ENCODE measurements around the gene RPRD1A.

RPRD1A gene

GRCh38 chr18:36023336-36023735 is 44.0 kb downstream of the RPRD1A start:
- POLR2A ChIA-PET, result no interaction called here
- CTCF ChIA-PET, result interaction anchor here (0.6 to 4.0 kb wide), 3 partner anchors 72 to 272 kb away, joined by 3 to 18 read pairs (median 4); no protein-coding TSS in a partner anchor
- H3K27me3 ChIP-seq (replicated peaks in 2 of 5; ENCODE audit: control insufficient read depth in 4 of 5, insufficient read depth in 5 of 5, low read length in 4 of 5), result no peaks in the 10 kb centered on the region
- no peak overlapping the region for H3K27ac ChIP-seq (ENCODE audit: insufficient read depth in 1 of 2, low read depth in 1 of 2, low read length in 2 of 2, poor library complexity in 1 of 2, severe bottlenecking in 2 of 2)
- no peaks in the 10 kb centered on the region for H3K9me3 ChIP-seq (ENCODE audit: control extremely low read depth in 1 of 5, control insufficient read depth in 4 of 5, insufficient read depth in 2 of 5, low read depth in 1 of 5, low read length in 4 of 5)
- peaks cover 0 to 7% (median 2%) of the 10 kb centered on the region in 4 experiments for H3K4me1 ChIP-seq (ENCODE audit: control extremely low read depth in 1 of 4, control insufficient read depth in 4 of 4, insufficient read depth in 4 of 4, low read length in 3 of 4)
- no peak for DNase-seq
- peaks cover 5 to 24% (median 13%) of the 10 kb centered on the region in 4 experiments for H3K36me3 ChIP-seq (ENCODE audit: control insufficient read depth in 4 of 4, insufficient read depth in 4 of 4, low read length in 3 of 4)
- WGBS (ENCODE audit: insufficient coverage), result no CpG with 5 or more reads among the region's 1 CpG
- H3K4me3 ChIP-seq (ENCODE audit: control insufficient read depth in 1 of 7, extremely low read depth in 1 of 7, insufficient read depth in 4 of 7, low read depth in 2 of 7, low read length in 6 of 7), result no peak overlapping the region

- POLR2A ChIA-PET, result no interaction called here
- CTCF ChIA-PET, result interaction anchor here (3.8 kb wide), 1 partner anchor 11 kb away, joined by 12 read pairs; no protein-coding TSS in a partner anchor
- H3K36me3 ChIP-seq (ENCODE audit: control insufficient read depth in 4 of 4, insufficient read depth in 4 of 4, low read length in 3 of 4), result peaks cover 0 to 5% (median 1%) of the 10 kb centered on the region in 4 experiments
- no peak overlapping the region for H3K4me3 ChIP-seq (ENCODE audit: control insufficient read depth in 1 of 7, extremely low read depth in 1 of 7, insufficient read depth in 4 of 7, low read depth in 2 of 7, low read length in 6 of 7)
- H3K9me3 ChIP-seq (ENCODE audit: control extremely low read depth in 1 of 5, control insufficient read depth in 4 of 5, insufficient read depth in 2 of 5, low read depth in 1 of 5, low read length in 4 of 5), result no peaks in the 10 kb centered on the region
- peaks cover 0 to 4% (median under 1%) of the 10 kb centered on the region in 4 experiments for H3K4me1 ChIP-seq (ENCODE audit: control extremely low read depth in 1 of 4, control insufficient read depth in 4 of 4, insufficient read depth in 4 of 4, low read length in 3 of 4)
- WGBS (ENCODE audit: insufficient coverage), result 100% methylated on average over 1 of the region's 3 CpGs
- no peaks in the 10 kb centered on the region for H3K27me3 ChIP-seq (replicated peaks in 2 of 5; ENCODE audit: control insufficient read depth in 4 of 5, insufficient read depth in 5 of 5, low read length in 4 of 5)
- no peak overlapping the region for H3K27ac ChIP-seq (ENCODE audit: insufficient read depth in 1 of 2, low read depth in 1 of 2, low read length in 2 of 2, poor library complexity in 1 of 2, severe bottlenecking in 2 of 2)
- no peak for DNase-seq
Measured at GRCh38 chr18:36020174-36020711, 47.1 kb downstream of the RPRD1A start.

GRCh38 chr18:36017232-36017631 is 50.1 kb downstream of the RPRD1A start:
- Histone ChIP-seq H3K27ac (ENCODE audit: insufficient read depth in 1 of 2, low read depth in 1 of 2, low read length in 2 of 2, poor library complexity in 1 of 2, severe bottlenecking in 2 of 2) (no peak overlapping the region), H3K4me3 (ENCODE audit: control insufficient read depth in 1 of 7, extremely low read depth in 1 of 7, insufficient read depth in 4 of 7, low read depth in 2 of 7, low read length in 6 of 7) (no peak overlapping the region), H3K9me3 (ENCODE audit: control extremely low read depth in 1 of 5, control insufficient read depth in 4 of 5, insufficient read depth in 2 of 5, low read depth in 1 of 5, low read length in 4 of 5) (no peaks in the 10 kb centered on the region), H3K27me3 (replicated peaks in 2 of 5; ENCODE audit: control insufficient read depth in 4 of 5, insufficient read depth in 5 of 5, low read length in 4 of 5) (no peaks in the 10 kb centered on the region), H3K36me3 (ENCODE audit: control insufficient read depth in 4 of 4, insufficient read depth in 4 of 4, low read length in 3 of 4) (no peaks in the 10 kb centered on the region), H3K4me1 (ENCODE audit: control extremely low read depth in 1 of 4, control insufficient read depth in 4 of 4, insufficient read depth in 4 of 4, low read length in 3 of 4) (no peaks in the 10 kb centered on the region)
- 90% methylated on average over 2 of the region's 2 CpGs for WGBS (ENCODE audit: insufficient coverage)
- POLR2A ChIA-PET, result no interaction called here
- no peak for DNase-seq
- CTCF ChIA-PET, result interaction anchor here (1.0 to 3.8 kb wide), 15 partner anchors 10 to 397 kb away, joined by 3 to 26 read pairs (median 5); partner anchors contain the start of genes ELP2 and FHOD3

GRCh38 chr18:36015629-36016028 is 51.7 kb downstream of the RPRD1A start:
- H3K9me3 ChIP-seq (ENCODE audit: control extremely low read depth in 1 of 5, control insufficient read depth in 4 of 5, insufficient read depth in 2 of 5, low read depth in 1 of 5, low read length in 4 of 5), result no peaks in the 10 kb centered on the region
- no peaks in the 10 kb centered on the region for H3K4me1 ChIP-seq (ENCODE audit: control extremely low read depth in 1 of 4, control insufficient read depth in 4 of 4, insufficient read depth in 4 of 4, low read length in 3 of 4)
- ChIA-PET CTCF (interaction anchor here (1.1 to 3.6 kb wide), 2 partner anchors 30 to 265 kb away, joined by 3 to 15 read pairs; no protein-coding TSS in a partner anchor), POLR2A (no interaction called here)
- no peaks in the 10 kb centered on the region for H3K27me3 ChIP-seq (replicated peaks in 2 of 5; ENCODE audit: control insufficient read depth in 4 of 5, insufficient read depth in 5 of 5, low read length in 4 of 5)
- H3K27ac ChIP-seq (ENCODE audit: insufficient read depth in 1 of 2, low read depth in 1 of 2, low read length in 2 of 2, poor library complexity in 1 of 2, severe bottlenecking in 2 of 2), result no peak overlapping the region
- no peaks in the 10 kb centered on the region for H3K36me3 ChIP-seq (ENCODE audit: control insufficient read depth in 4 of 4, insufficient read depth in 4 of 4, low read length in 3 of 4)
- no peak overlapping the region for H3K4me3 ChIP-seq (ENCODE audit: control insufficient read depth in 1 of 7, extremely low read depth in 1 of 7, insufficient read depth in 4 of 7, low read depth in 2 of 7, low read length in 6 of 7)
- 92% methylated on average over 3 of the region's 3 CpGs for WGBS (ENCODE audit: insufficient coverage)
- no peak for DNase-seq

GRCh38 chr18:36012891-36013290 is 54.5 kb downstream of the RPRD1A start:
- CTCF ChIA-PET, result no interaction called here
- H3K27me3 ChIP-seq (replicated peaks in 2 of 5; ENCODE audit: control insufficient read depth in 4 of 5, insufficient read depth in 5 of 5, low read length in 4 of 5), result no peaks in the 10 kb centered on the region
- H3K9me3 ChIP-seq (ENCODE audit: control extremely low read depth in 1 of 5, control insufficient read depth in 4 of 5, insufficient read depth in 2 of 5, low read depth in 1 of 5, low read length in 4 of 5), result no peaks in the 10 kb centered on the region
- 100% methylated on average over 1 of the region's 2 CpGs for WGBS (ENCODE audit: insufficient coverage)
- H3K4me1 ChIP-seq (ENCODE audit: control extremely low read depth in 1 of 4, control insufficient read depth in 4 of 4, insufficient read depth in 4 of 4, low read length in 3 of 4), result no peaks in the 10 kb centered on the region
- H3K27ac ChIP-seq (ENCODE audit: insufficient read depth in 1 of 2, low read depth in 1 of 2, low read length in 2 of 2, poor library complexity in 1 of 2, severe bottlenecking in 2 of 2), result no peak overlapping the region
- H3K36me3 ChIP-seq (ENCODE audit: control insufficient read depth in 4 of 4, insufficient read depth in 4 of 4, low read length in 3 of 4), result no peaks in the 10 kb centered on the region
- H3K4me3 ChIP-seq (ENCODE audit: control insufficient read depth in 1 of 7, extremely low read depth in 1 of 7, insufficient read depth in 4 of 7, low read depth in 2 of 7, low read length in 6 of 7), result no peak overlapping the region
- DNase-seq, result no peak
- POLR2A ChIA-PET, result no interaction called here

GRCh38 chr18:36009214-36009613 is 58.1 kb downstream of the RPRD1A start:
- ChIA-PET POLR2A (no interaction called here), CTCF (no interaction called here)
- Histone ChIP-seq H3K27ac (ENCODE audit: insufficient read depth in 1 of 2, low read depth in 1 of 2, low read length in 2 of 2, poor library complexity in 1 of 2, severe bottlenecking in 2 of 2) (no peak overlapping the region), H3K4me1 (ENCODE audit: control extremely low read depth in 1 of 4, control insufficient read depth in 4 of 4, insufficient read depth in 4 of 4, low read length in 3 of 4) (no peaks in the 10 kb centered on the region), H3K4me3 (ENCODE audit: control insufficient read depth in 1 of 7, extremely low read depth in 1 of 7, insufficient read depth in 4 of 7, low read depth in 2 of 7, low read length in 6 of 7) (no peak overlapping the region), H3K27me3 (replicated peaks in 2 of 5; ENCODE audit: control insufficient read depth in 4 of 5, insufficient read depth in 5 of 5, low read length in 4 of 5) (no peaks in the 10 kb centered on the region), H3K36me3 (ENCODE audit: control insufficient read depth in 4 of 4, insufficient read depth in 4 of 4, low read length in 3 of 4) (no peaks in the 10 kb centered on the region), H3K9me3 (ENCODE audit: control extremely low read depth in 1 of 5, control insufficient read depth in 4 of 5, insufficient read depth in 2 of 5, low read depth in 1 of 5, low read length in 4 of 5) (no peaks in the 10 kb centered on the region)
- no peak for DNase-seq
- WGBS (ENCODE audit: insufficient coverage), result 90% methylated on average over 2 of the region's 3 CpGs

DNA sequence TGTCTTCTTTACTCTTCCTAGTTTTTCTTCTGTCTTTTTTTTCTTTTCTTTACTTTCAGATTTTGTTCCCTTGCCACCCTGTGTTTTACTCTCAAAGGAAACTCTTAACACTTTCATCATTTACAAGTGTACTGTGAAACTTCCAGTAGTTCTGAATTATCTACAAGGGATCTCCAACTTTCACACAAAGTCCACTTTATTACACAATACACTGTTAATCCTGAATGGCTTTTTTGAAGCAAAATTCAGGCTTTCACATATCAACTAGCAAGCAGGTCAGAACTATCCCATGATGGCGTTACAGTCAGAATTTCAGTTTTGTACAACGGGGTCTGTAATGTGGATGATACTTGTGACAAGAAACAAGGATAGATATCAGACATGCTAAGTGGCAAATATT is 60.4 kb downstream of the RPRD1A start:
- Histone ChIP-seq H3K36me3 (ENCODE audit: control insufficient read depth in 4 of 4, insufficient read depth in 4 of 4, low read length in 3 of 4) (no peaks in the 10 kb centered on the region), H3K9me3 (ENCODE audit: control extremely low read depth in 1 of 5, control insufficient read depth in 4 of 5, insufficient read depth in 2 of 5, low read depth in 1 of 5, low read length in 4 of 5) (no peaks in the 10 kb centered on the region), H3K4me3 (ENCODE audit: control insufficient read depth in 1 of 7, extremely low read depth in 1 of 7, insufficient read depth in 4 of 7, low read depth in 2 of 7, low read length in 6 of 7) (no peak overlapping the region), H3K4me1 (ENCODE audit: control extremely low read depth in 1 of 4, control insufficient read depth in 4 of 4, insufficient read depth in 4 of 4, low read length in 3 of 4) (peaks cover 0 to 9% (median 7%) of the 10 kb centered on the region in 4 experiments), H3K27ac (ENCODE audit: insufficient read depth in 1 of 2, low read depth in 1 of 2, low read length in 2 of 2, poor library complexity in 1 of 2, severe bottlenecking in 2 of 2) (no peak overlapping the region), H3K27me3 (replicated peaks in 2 of 5; ENCODE audit: control insufficient read depth in 4 of 5, insufficient read depth in 5 of 5, low read length in 4 of 5) (no peaks in the 10 kb centered on the region)
- no peak for DNase-seq
- POLR2A ChIA-PET, result no interaction called here
- CTCF ChIA-PET, result interaction anchor here (1.9 kb wide), 1 partner anchor 18 kb away, joined by 4 read pairs; no protein-coding TSS in a partner anchor
- 100% methylated on average over 2 of the region's 2 CpGs for WGBS (ENCODE audit: insufficient coverage)
